H1 (cell line): Measurements from ENCODE around the gene DOCK10. TPM values are rescaled to one million over a fixed set of nuclear protein-coding genes. Genes with fewer than 3 reads are reported as not detected.

Source experiments
- CTCF ChIA-PET: fragments of 300-600 bp; sonication (Branson Sonifier 250); formaldehyde crosslinking; loops from one replicate; lab custom pipeline; 2021; ENCODE audit not compliant: partially characterized antibody; lab: Charles Lee
- POLR2A ChIA-PET: fragments of 300-600 bp; sonication (Branson Sonifier 250); formaldehyde crosslinking; loops from one replicate; lab custom pipeline; 2021; ENCODE audit warnings: inconsistent platforms; ENCODE audit not compliant: partially characterized antibody; lab: Charles Lee
- DNase-seq, 2 experiments: peaks; one replicate each; pipeline versions ENCODE4 v3.0.0 to v3.0.0-alpha.2; 2010 to 2022; ENCODE audit warnings: low spot score in 2 of 2, low read depth in 1 of 2, mixed read lengths in 1 of 2
- FAIRE-seq: peaks from 2 replicates; lab custom pipeline; 2011; peaks lifted over from hg19 to GRCh38; lab: Jason Lieb, UNC
- H2AFZ ChIP-seq: 2 replicates; pipeline ENCODE4 v1.8.1; 2012; ENCODE audit warnings: low read length, inconsistent platforms
- H2AK5ac ChIP-seq: 2 replicates; pipeline ENCODE4 v1.6.1; 2013; ENCODE audit warnings: low read depth, low read length
- H2BK120ac ChIP-seq: replicated peaks from 2 replicates; pipeline ENCODE3; 2013; ENCODE audit warnings: low read depth, low read length, inconsistent platforms
- H2BK12ac ChIP-seq: 2 replicates; pipeline ENCODE4 v1.6.1; 2013; ENCODE audit warnings: low read depth, low read length
- H2BK15ac ChIP-seq: 2 replicates; pipeline ENCODE4 v1.6.1; 2013; ENCODE audit warnings: low read length
- H2BK20ac ChIP-seq: 2 replicates; pipeline ENCODE4 v1.6.1; 2013; ENCODE audit warnings: low read length
- H2BK5ac ChIP-seq: 2 replicates; pipeline ENCODE4 v1.6.1; 2013; ENCODE audit warnings: low read depth, low read length
- H3K14ac ChIP-seq: 2 replicates; pipeline ENCODE4 v1.6.1; 2013; ENCODE audit warnings: inconsistent platforms; ENCODE audit not compliant: insufficient read length
- H3K18ac ChIP-seq: 2 replicates; pipeline ENCODE4 v1.6.1; 2013; ENCODE audit warnings: low read length; ENCODE audit errors: extremely low read depth
- H3K23ac ChIP-seq: 2 replicates; pipeline ENCODE4 v1.6.1; 2013; ENCODE audit warnings: inconsistent platforms; ENCODE audit not compliant: insufficient read length
- H3K23me2 ChIP-seq: 2 replicates; pipeline ENCODE4 v1.6.1; 2013; ENCODE audit warnings: low read depth, low read length
- H3K27ac ChIP-seq: 2 replicates; pipeline ENCODE4 v1.6.1; 2011; ENCODE audit warnings: low read depth, low read length, inconsistent platforms
- H3K27me3 ChIP-seq, 4 experiments: replicated peaks in 1 of 4; 1 replicate in 1 of 4; 2 replicates in 3 of 4; pipeline versions ENCODE4 v1.6.1 to v1.8.1; 2011 to 2013; ENCODE audit warnings: low read length in 3 of 4, mild to moderate bottlenecking in 3 of 4, inconsistent platforms in 2 of 4, mixed read lengths in 2 of 4, moderate library complexity in 1 of 4; ENCODE audit not compliant: control insufficient read depth in 3 of 4, insufficient read depth in 3 of 4; ENCODE audit errors: extremely low read depth in 1 of 4
- H3K36me3 ChIP-seq, 4 experiments: 2 replicates each; pipeline versions ENCODE4 v1.6.1 to v1.8.1; 2011 to 2013; ENCODE audit warnings: mild to moderate bottlenecking in 4 of 4, low read length in 3 of 4, moderate library complexity in 2 of 4, control low read depth in 1 of 4, inconsistent platforms in 1 of 4; ENCODE audit not compliant: insufficient read depth in 4 of 4, control insufficient read depth in 2 of 4
- H3K4ac ChIP-seq: replicated peaks from 2 replicates; pipeline ENCODE3; 2013; ENCODE audit warnings: low read length, low read depth, mixed read lengths, inconsistent platforms; ENCODE audit not compliant: insufficient read length
- H3K4me1 ChIP-seq, 4 experiments: replicated peaks in 1 of 4; 1 replicate in 1 of 4; 2 replicates in 3 of 4; pipeline versions ENCODE4 v1.6.1 to v1.8.1; 2011 to 2013; ENCODE audit warnings: low read length in 3 of 4, inconsistent platforms in 2 of 4, mixed read lengths in 1 of 4; ENCODE audit not compliant: insufficient read depth in 4 of 4, control insufficient read depth in 3 of 4
- H3K4me2 ChIP-seq, 2 experiments: 2 replicates each; pipeline versions ENCODE4 v1.6.1 to v1.8.1; 2011 to 2013; ENCODE audit warnings: low read depth in 2 of 2, low read length in 2 of 2, control low read depth in 1 of 2, inconsistent platforms in 1 of 2, mild to moderate bottlenecking in 1 of 2; ENCODE audit not compliant: insufficient read depth in 1 of 2
- H3K4me3 ChIP-seq, 4 experiments: fragments of 200-600, 300-600 bp in 1 of 4; sonication (generic), shearing (Covaris generic), sonication (Bioruptor Twin) in 1 of 4; 2 replicates each; pipeline versions ENCODE4 v1.5.1 to v1.8.1; 2011 to 2016; ENCODE audit warnings: low read length in 4 of 4, low read depth in 3 of 4, control low read depth in 2 of 4, inconsistent platforms in 2 of 4, mild to moderate bottlenecking in 2 of 4, mixed read lengths in 1 of 4, moderate library complexity in 1 of 4; ENCODE audit not compliant: insufficient read depth in 2 of 4; ENCODE audit errors: extremely low read depth in 1 of 4
- H3K56ac ChIP-seq: replicated peaks from 2 replicates; pipeline ENCODE3; 2013; ENCODE audit warnings: low read depth, mild to moderate bottlenecking, mixed read lengths, low read length, inconsistent platforms; ENCODE audit not compliant: insufficient read length
- H3K79me1 ChIP-seq: 2 replicates; pipeline ENCODE4 v1.6.1; 2013; ENCODE audit warnings: low read depth, low read length, control low read depth
- H3K79me2 ChIP-seq, 2 experiments: 2 replicates each; pipeline versions ENCODE4 v1.6.1 to v1.8.1; 2012 to 2013; ENCODE audit warnings: low read length in 2 of 2, mild to moderate bottlenecking in 2 of 2, inconsistent platforms in 1 of 2; ENCODE audit not compliant: insufficient read depth in 2 of 2, control insufficient read depth in 1 of 2
- H3K9ac ChIP-seq, 4 experiments: replicated peaks in 1 of 4; 1 replicate in 1 of 4; 2 replicates in 3 of 4; pipeline versions ENCODE4 v1.6.1 to v1.8.1; 2011 to 2013; ENCODE audit warnings: low read depth in 3 of 4, low read length in 3 of 4, control low read depth in 2 of 4, mild to moderate bottlenecking in 2 of 4, moderate library complexity in 2 of 4, inconsistent platforms in 1 of 4; ENCODE audit errors: extremely low read depth in 1 of 4
- H3K9me3 ChIP-seq, 2 experiments: 2 replicates each; pipeline versions ENCODE4 v1.6.1 to v1.8.1; 2012 to 2013; ENCODE audit warnings: mild to moderate bottlenecking in 2 of 2, moderate library complexity in 2 of 2, control low read depth in 1 of 2, inconsistent platforms in 1 of 2, low read depth in 1 of 2, low read length in 1 of 2, mixed read lengths in 1 of 2; ENCODE audit not compliant: insufficient read depth in 2 of 2
- H4K20me1 ChIP-seq, 2 experiments: replicated peaks in 1 of 2; 2 replicates each; pipeline versions ENCODE3 to v1.8.1; 2011 to 2013; ENCODE audit warnings: inconsistent platforms in 2 of 2, low read length in 2 of 2, mild to moderate bottlenecking in 1 of 2; ENCODE audit not compliant: insufficient read depth in 2 of 2, control insufficient read depth in 1 of 2
- H4K5ac ChIP-seq: 2 replicates; pipeline ENCODE4 v1.6.1; 2013; ENCODE audit warnings: low read length, low read depth, mixed read lengths, inconsistent platforms; ENCODE audit not compliant: insufficient read length
- H4K8ac ChIP-seq: 2 replicates; pipeline ENCODE4 v1.8.0; 2013; ENCODE audit warnings: mild to moderate bottlenecking, moderate library complexity, low read length, inconsistent platforms; ENCODE audit not compliant: insufficient read depth; ENCODE audit errors: extremely low read depth
- H4K91ac ChIP-seq: replicated peaks from 2 replicates; pipeline ENCODE3; 2013; ENCODE audit warnings: low read length, mixed read lengths, inconsistent platforms; ENCODE audit not compliant: insufficient read length
- ASH2L ChIP-seq: fragments of 200-600, 300-600 bp; sonication (generic); IDR thresholded peaks from one replicate; pipeline ENCODE4 v1.7.1; 2017; ENCODE audit warnings: low read length
- FOSL1 ChIP-seq: IDR thresholded peaks from 2 replicates; pipeline ENCODE4 v1.6.1; 2011; ENCODE audit warnings: mild to moderate bottlenecking, low read depth, low read length, moderate library complexity; ENCODE audit not compliant: insufficient read depth
- HDAC2 ChIP-seq, 2 experiments: fragments of 300-600 bp in 1 of 2; sonication (generic) in 1 of 2; IDR thresholded peaks; 2 replicates each; pipeline ENCODE4 v1.6.1; 2011 to 2012; ENCODE audit warnings: low read depth in 2 of 2, low read length in 2 of 2, mild to moderate bottlenecking in 2 of 2, moderate library complexity in 2 of 2, borderline replicate concordance in 1 of 2, inconsistent platforms in 1 of 2
- KDM1A ChIP-seq: fragments of 200-600, 300-600 bp; sonication (generic); IDR thresholded peaks from 2 replicates; pipeline ENCODE4 v1.7.1; 2016; ENCODE audit warnings: mild to moderate bottlenecking, low read length, borderline replicate concordance
- TAF1 ChIP-seq: IDR thresholded peaks from 2 replicates; pipeline ENCODE4 v1.6.1; 2011; ENCODE audit warnings: mild to moderate bottlenecking, low read depth, low read length
- WGBS, 2 experiments: shearing (Covaris generic) in 1 of 2; methylation state at CpG; one replicate each; pipeline versions ENCODE4 v1.1.6 to v1.1.7; 2013 to 2015; ENCODE audit warnings: low lambda C conversion rate in 2 of 2, mixed read lengths in 2 of 2, inconsistent platforms in 1 of 2, low coverage in 1 of 2, missing lambda C conversion rate in 1 of 2; ENCODE audit not compliant: insufficient replicate concordance in 2 of 2, insufficient coverage in 1 of 2, insufficient read length in 1 of 2; ENCODE audit errors: extremely low coverage in 1 of 2, missing lambda C conversion rate in 1 of 2; 5-methylcytosine and 5-hydroxymethylcytosine counted together
- polyA plus RNA-seq, 7 experiments: library from polyadenylated mRNA; depleted of rRNA in 3 of 7; stranded (reverse) in 5 of 7; unstranded in 2 of 7; fragments of >200 nt in 5 of 7; fragments of 200-250 nt in 2 of 7; gene quantifications; 1 replicate in 5 of 7; 2 replicates in 1 of 7; 4 replicates in 1 of 7; pipeline versions ENCODE4 v1.2.1 to v1.2.3, GENCODE V29; 2011 to 2013; ENCODE audit warnings: missing spikeins in 2 of 7, mixed read lengths in 2 of 7
- total RNA-seq: library from RNA; stranded (reverse); fragmentation: NEBNext Ultra II Directional; extraction: Animal tissue kit (Norgen Biotek cat#: 25700); gene quantifications from 2 replicates; pipeline ENCODE4 v1.2.1, GENCODE V29; 2021

Gene DOCK10
- total and polyA plus RNA-seq, 2 of the 8 experiments (the other 6 are each of a cell fraction or from before 2014, with no cell fraction given), result 0.33 to 1.6 TPM

DNA sequence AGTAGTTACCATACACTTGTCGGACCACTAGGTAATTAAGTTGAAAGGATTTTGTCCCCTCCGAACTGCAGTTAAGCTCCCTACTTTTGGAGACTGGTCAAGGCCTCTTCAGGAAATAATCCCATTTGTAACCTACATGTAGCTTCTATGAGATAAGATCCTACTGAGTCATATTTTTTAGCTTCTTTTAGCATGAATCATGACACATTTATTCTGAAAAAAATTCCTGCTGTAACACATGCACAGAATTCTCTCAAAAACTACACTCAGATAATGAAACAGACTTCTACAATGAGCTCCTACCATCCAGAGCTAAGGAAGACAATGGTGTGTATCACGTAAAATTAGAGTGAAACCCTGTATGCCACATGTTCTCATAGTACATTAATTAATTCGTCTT, 225.5 kb downstream of the DOCK10 start:
- H2BK120ac ChIP-seq, result no peak overlapping the region
- no peak overlapping the region for H3K18ac ChIP-seq
- TF ChIP-seq KDM1A (no peak), ASH2L (no peak), TAF1 (no peak), FOSL1 (no peak), HDAC2 (IDR thresholded peaks at IDR 0.05; ENCODE audit: borderline replicate concordance in 1 of 2, low read depth in 2 of 2, low read length in 2 of 2) (no peak)
- H4K20me1 ChIP-seq, result no peaks in the 10 kb centered on the region
- no peak overlapping the region for H3K14ac ChIP-seq
- no peaks in the 10 kb centered on the region for H3K9me3 ChIP-seq
- H2AK5ac ChIP-seq, result no peak overlapping the region
- ChIA-PET POLR2A (no interaction called here), CTCF (interaction anchor here (1.1 kb wide), 1 partner anchor 14 kb away, joined by 4 read pairs; no protein-coding TSS in a partner anchor)
- FAIRE-seq, result no peak
- H3K4me1 ChIP-seq, result no peaks in the 10 kb centered on the region
- H3K23me2 ChIP-seq, result no peaks in the 10 kb centered on the region
- 95% methylated on average over 4 of the region's 4 CpGs; no CpG with 5 or more reads in 1 of the 2 experiments for WGBS, 2 experiments
- H2BK15ac ChIP-seq, result no peak overlapping the region
- no peaks in the 10 kb centered on the region for H3K36me3 ChIP-seq
- H3K4me2 ChIP-seq, result no peak overlapping the region
- no peak for DNase-seq
- no peak overlapping the region for H3K56ac ChIP-seq
- H4K8ac ChIP-seq, result no peak overlapping the region
- H2AFZ ChIP-seq, result no peak overlapping the region
- H2BK5ac ChIP-seq, result no peak overlapping the region
- H3K79me2 ChIP-seq, result no peaks in the 10 kb centered on the region
- no peak overlapping the region for H3K23ac ChIP-seq
- no peak overlapping the region for H4K91ac ChIP-seq
- H3K27ac ChIP-seq, result no peak overlapping the region
- no peak overlapping the region for H3K9ac ChIP-seq
- no peak overlapping the region for H4K5ac ChIP-seq
- H2BK20ac ChIP-seq, result no peak overlapping the region
- no peak overlapping the region for H2BK12ac ChIP-seq
- H3K79me1 ChIP-seq, result no peaks in the 10 kb centered on the region
- H3K4me3 ChIP-seq, result no peak overlapping the region
- H3K4ac ChIP-seq, result no peak overlapping the region
- no peaks in the 10 kb centered on the region for H3K27me3 ChIP-seq
